Urothelium cell line (cell line): ENCODE measurements around the gene ILKAP.
"Not testable (repeated sequence)": the region's sequence is repeated elsewhere in the genome, so short reads cannot be mapped to it uniquely, and the experiment has no call there.

Source experiments
- DNase-seq: peaks from one replicate; pipeline ENCODE4 v3.0.0; 2011; ENCODE audit warnings: low spot score, mixed read lengths
- FAIRE-seq: peaks from 2 replicates; lab custom pipeline; 2011; peaks lifted over from hg19 to GRCh38; lab: Jason Lieb, UNC

Gene ILKAP

DNA sequence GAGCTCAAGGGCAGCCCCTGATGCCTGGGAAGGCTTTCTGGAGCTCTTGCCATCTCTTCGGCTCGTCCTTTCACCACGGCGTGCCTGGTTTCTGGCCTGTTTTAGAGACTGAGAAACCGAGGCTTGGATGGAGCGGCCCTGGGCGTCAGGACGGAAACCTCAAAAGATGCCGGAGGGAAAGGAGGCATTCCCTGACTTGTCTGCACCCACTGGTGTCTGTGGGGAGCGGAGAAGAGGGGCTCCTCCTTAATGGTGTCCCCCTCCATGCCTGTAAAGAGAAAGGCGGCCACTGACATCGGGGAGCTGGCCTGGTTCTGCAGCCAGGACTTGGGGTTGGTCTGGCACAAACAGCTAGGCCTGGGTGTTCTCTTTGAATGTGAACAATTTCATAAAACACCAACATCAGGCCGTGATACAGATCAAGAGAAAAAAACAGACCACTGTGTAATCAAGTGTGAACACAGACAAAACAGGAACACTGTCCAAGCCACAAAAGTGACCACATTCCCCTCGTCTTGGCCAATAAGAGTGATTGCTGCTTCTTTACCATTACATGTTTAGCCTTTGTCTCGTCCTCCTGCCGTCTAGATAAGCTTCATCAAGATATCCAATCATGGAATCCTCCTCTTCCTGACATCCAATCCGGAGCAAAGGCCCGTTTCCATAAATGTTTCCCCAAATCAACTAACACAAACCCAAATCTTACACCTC is 633 bp upstream of the ILKAP start:
- FAIRE-seq (no peak), DNase-seq (no peak)

DNA sequence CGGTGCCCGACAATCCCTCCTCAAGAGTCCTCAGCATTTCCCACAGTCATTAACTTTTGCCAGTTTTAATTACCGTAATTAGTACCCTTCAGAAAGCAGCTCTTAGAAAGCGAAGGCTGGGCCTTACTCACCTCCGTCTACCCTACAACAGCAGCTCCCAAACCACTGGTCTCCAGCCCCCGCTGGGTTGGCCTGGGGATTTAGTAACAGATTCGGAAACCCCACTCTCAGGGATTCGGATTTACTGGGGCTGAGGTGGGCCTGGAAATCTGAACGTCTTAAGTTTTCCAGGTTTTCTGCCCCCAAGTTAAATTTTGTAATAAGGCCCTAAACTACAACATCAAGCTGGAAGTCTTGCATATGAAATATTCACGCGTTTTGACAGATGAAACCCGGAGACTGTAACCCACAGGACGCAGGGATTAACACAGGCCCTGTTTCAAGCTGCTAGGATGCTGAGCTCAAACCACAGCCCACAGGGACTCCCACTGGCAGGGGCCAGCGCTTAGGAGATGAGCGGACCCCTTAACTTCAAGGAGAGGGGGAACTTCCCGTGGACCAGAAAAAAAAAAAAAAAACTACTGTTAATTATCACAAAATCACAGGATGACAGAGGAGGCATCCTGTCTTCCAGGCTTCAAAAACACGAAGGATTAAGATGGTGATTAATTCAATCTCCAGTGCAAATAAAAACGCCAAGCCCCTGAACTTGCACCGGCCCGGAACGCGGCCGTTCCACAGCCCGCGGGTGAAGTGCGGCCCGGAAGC is 985 bp downstream of the ILKAP start:
- DNase-seq = no peak
- FAIRE-seq = no peak

DNA sequence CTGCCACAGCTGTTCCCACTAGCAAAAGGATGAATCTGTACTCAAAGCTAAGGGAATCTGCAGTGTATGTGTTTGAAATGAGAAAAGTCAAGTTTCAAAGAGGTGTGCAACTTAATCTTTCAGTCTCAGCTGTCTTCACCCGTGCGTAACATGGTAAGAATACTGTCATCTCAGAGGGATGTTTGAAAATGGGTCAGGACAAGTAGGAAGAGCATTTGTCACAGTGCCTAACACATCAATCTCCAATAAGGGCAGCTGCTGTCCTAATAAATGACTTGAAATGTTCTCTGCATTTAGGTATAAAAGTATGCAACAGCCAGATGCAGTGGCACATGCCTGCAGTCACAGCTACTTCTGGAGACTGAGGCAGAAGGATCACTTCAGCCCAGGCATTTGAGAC is 13.1 kb downstream of the ILKAP start:
- DNase-seq = no peak
- no peak for FAIRE-seq

DNA sequence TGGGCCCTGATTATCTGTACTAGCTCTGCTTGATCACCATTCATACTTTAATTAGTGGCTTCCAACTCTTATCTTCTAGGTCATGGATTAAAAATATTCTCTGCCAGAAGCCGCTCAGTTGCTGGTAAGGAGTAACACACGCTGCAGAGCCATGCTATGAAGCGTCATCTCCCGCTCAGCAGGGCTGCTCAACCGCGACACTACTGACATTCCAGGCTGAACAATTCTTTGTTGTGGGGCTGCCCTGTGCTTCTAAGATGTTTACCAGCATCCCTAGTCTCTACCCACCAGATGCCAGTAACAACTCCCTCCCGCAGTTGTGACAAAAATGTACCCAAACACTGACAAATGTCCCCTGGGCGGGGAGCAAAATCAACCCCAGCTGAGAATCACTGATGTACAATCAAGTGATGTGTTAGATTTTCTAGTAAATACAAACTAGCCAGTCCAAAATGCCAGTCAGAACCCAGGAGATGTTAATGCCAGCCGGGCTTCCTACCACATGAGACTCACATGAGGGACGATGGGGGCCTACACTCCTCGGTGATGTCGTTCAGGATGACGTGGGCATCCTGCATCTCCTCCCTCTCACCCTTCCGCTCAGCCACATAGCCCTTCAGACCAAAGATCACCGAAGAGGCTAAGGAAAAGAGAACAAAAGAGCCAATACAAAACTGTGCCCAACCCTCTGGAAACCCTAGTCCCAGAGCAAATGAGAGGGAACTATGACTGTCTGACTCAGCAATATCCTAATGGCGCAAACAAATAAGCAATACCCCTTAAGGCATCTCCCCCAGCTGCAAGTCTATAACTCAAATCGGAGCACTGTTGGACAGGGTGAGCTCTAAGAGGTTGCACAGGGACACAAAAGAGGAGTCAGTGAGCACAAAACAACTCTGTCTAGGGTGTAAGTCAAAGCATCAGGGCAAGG is 15.6 kb downstream of the ILKAP start:
- no peak for FAIRE-seq
- DNase-seq = no peak

DNA sequence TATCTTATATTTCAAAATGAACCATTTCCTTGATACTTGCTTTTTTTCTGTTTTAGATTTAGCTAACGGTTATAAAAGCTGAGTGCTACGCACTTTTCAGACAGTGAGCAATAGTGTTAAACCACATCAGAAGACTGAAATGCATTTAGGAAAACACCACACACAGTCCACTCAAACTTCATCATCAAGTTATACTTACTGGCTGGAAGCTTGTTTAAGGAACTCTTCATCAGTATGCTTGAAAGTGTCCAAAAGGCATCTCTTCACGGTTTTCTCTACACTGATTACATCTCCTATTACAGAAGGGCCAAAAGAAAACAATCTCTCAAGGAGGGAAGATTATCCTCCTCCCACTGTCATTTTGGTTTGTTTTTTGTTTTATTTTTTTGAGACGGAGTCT is 19.7 kb downstream of the ILKAP start:
- FAIRE-seq = no peak
- DNase-seq = no peak

DNA sequence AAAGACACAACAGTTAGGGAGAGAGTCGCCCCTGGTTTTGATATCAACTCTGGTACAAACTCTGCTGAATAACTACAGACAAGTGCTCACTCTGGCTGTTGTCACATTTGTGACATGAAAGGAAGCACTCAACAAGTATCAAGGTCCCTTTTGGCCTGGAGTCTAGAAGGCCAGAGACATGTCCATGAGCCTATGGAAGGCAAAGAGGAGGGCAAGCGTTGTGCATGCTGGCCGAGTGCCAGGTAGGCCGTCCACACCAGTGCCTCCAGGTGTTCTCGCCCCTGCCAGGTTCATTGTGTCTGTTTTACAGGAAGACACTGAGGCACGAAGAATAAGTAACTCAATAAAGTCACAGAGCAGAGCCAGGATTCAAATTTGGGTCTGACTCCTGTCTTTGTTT is 21.1 kb downstream of the ILKAP start:
- no peak for FAIRE-seq

DNA sequence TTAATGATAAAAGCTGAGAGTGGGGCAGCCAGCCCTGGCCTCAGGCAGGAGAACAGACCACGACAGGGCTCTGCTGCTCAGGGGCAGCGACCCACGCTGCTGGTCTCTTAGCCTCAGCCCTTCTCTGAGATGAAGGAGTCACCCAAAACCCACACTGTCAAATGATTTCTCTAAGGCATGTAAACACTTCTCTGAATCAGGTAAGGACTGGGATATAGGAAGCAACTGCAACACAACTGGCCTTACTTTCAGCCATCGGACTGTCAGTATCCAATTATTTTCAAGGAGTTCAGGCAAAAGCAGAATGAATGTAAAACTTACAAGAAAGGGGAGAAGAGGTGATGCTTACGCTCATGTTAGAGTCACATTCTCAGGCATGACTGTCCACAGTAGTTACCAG is 22.9 kb downstream of the ILKAP start:
- DNase-seq (no peak), FAIRE-seq (no peak)

More for the DNA sequence above, 21.1 kb downstream of the ILKAP start:
- DNase-seq = no peak

DNA sequence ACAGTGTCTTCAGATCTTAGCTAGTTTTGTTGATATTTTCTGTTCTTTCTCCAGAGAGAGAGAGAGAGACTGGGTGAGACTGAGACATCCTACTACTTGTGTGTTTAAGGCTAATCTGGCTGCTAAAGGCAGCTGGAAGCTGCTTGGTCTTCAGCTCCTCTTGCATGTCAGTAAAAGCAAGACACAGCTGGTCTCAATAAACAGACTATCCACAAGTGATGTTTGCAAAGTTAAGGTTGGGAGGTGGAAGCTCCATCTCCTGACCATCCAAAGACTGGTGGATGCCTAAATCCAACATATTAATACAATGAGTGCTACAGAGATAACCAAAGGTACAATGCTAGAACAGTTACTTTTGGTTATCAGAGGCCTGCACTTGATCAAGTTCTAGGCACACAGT is 26.9 kb downstream of the ILKAP start:
- no peak for FAIRE-seq
- no peak for DNase-seq

DNA sequence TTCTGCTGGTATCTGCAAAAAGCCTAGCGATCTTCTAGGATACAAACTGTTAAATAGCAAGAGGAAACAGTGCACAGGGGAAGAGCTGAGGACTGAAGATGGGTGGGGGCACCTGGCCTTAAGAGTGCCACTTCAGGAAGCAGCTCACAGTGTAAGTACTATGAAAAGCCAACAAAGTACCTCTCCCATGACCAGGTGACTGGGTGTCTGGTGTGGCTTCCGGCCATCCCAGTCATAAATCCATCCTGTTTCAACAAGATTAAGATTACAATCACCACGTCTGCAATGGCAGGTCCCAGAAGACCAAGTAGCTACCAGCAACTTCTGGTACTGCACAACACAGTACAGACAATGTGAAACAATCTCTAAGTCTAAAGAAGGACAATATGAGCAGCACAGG is 28.8 kb downstream of the ILKAP start:
- FAIRE-seq (no peak), DNase-seq (no peak)

DNA sequence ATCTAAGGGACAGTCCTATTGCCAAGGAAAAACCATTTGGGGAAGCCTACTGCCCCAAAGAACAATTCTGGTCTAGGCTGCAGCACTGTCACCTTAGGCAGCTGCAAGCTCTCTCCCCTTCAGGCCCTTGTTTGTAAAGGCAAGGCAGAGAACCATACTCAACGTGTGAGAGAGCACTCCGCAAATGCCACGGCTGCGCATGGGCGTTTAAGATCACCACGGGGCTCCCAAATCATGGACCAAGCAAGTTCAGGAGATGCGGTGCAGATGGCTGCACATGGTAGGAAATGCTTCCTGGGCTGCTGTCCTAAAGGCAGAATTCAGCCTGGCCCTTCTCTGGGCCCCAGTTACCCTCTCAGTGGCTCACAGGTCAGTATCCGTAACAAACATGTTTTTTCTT is 29.2 kb downstream of the ILKAP start:
- FAIRE-seq (no peak), DNase-seq (no peak)

DNA sequence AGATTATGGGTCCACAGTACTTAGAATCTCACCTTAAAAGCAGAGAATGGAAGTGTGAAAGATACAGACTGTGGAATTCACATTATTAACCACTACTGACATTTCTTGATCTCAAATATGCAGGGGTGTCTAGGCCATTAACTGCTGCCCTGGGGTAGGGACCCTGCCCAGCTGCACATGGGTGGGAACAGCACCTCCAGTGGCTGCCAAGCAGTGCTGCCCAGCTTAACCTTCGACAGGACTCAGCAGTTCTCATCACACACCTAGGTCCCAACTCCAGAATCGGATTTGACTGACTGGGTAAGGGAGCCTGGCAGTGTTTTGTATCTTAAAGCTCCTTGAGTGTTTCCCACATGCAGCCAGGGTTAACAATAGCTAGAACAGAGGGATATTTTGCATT is 29.8 kb downstream of the ILKAP start:
- DNase-seq (no peak), FAIRE-seq (no peak)

DNA sequence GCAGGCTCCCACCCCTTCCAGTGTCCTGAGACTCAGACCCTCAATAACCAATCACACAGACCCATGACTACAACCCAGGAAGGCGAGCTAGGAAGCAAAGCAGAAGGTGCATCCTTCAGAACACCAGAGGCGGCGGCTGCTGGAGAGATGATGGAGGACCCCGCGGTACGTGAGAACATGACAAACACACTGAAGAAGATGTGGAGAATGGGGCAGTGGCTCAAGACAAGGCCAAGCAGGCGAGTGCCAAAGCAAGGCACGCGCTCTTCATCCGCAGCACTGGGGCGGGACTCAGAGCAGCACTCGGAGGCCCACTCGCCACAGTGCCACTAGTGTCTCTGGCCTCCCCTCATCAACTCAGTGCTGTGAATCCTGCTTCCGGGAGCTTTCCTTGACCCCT is 31.1 kb downstream of the ILKAP start:
- FAIRE-seq (no peak), DNase-seq (no peak)

DNA sequence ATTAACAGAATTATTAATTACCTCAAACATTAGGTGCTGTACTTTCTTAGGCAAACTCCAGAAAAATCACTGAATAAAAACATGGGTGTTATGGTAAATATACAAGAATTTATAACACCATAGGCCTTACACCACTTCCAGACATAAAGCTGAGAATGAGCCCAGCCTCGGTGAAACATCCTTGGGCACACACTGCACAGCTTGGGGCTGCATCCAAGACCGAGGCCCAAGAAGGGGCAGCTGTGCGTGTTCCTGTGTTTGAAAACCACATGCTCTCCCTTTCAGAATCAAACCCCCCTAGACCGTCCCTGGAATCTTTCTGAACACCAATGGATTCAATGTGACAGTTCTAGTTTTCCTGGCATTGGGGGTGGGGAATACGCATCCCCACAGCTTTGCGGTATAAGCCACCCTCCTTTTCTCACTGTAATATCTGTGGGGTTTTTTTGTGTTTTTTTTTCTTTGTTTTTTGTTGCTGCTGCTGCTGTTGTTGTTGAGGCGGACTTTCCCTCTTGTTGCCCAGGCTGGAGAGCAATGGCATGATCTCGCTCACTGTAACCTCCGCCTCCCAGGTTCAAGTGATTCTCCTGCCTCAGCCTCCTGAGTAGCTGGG is 31.8 kb downstream of the ILKAP start:
- FAIRE-seq = no peak
- DNase-seq = no peak

DNA sequence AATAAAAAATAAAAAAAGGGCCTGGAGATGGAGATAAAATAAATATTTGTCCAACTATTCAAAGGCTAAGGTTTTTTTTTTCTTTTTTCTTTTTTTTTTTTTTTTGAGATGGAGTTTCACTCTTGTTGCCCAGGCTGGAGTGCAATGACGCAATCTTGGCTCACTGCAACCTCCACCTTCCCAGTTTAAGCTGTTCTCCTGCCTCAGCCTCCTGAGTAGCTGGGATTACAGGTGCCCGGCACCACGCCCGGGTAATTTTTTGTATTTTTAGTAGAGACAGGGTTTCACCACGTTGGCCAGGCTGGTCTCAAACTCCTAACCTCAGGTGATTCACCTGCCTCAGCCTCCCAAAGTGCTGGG is 32.4 kb downstream of the ILKAP start:
- DNase-seq, FAIRE-seq: not testable (repeated sequence)

DNA sequence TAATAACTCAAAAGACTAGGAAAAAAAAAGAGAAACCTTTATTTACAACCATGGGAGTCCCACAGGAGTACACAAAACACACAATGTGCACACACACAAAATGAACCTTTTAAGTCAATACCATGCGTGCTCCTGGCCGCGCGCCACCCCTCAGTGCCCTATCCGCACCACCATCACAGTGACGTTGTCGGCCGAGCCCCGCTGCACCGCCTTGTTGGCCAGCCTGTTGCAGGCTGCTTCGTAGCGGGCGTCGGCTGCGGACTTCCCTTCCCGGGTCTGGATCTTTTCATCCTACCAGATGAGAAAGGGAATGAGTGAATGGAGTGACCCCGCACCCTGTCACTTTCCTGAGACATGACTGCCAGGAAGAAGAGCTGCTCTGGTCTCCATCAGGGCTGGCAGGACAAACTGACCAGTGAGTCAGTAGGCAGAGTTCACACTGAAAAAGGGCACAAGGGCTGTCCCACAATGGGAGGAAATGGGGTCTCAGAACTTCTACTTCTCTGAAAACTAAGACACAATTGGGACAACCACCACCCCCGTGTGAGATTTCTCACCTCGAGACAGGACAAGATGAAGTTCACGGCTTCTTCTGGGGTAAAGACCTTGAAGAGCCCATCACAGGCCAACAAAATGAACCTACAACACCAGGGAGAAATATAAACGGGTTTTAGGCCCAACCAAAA is 33.0 kb downstream of the ILKAP start:
- no peak for DNase-seq
- no peak for FAIRE-seq

DNA sequence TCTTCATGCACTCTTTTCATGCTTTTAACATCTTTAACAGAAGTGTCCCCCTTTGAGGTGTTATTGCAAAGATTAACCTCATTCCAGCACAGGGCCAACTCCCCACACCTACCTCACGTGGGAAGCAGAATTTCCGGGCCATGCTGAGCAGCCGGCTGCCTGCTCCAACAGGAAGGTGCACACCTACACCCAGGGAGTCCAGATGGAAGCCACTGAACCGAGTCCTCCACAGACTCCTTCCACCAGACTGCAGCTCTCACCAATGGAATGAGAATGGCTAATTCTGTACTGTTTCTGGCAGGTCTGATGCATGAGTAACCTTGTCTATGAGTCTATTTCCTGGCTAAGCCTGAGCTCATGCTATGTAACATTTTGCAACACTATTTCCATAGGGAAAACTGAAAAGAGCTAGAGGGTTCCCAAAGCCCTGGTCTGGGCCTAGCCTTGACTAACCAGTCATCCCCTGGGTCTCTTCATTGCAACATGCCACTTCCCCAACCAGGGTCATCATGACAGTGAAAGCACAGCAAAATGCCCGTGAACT is 33.7 kb downstream of the ILKAP start:
- no peak for DNase-seq
- FAIRE-seq = peak; percentile 53

DNA sequence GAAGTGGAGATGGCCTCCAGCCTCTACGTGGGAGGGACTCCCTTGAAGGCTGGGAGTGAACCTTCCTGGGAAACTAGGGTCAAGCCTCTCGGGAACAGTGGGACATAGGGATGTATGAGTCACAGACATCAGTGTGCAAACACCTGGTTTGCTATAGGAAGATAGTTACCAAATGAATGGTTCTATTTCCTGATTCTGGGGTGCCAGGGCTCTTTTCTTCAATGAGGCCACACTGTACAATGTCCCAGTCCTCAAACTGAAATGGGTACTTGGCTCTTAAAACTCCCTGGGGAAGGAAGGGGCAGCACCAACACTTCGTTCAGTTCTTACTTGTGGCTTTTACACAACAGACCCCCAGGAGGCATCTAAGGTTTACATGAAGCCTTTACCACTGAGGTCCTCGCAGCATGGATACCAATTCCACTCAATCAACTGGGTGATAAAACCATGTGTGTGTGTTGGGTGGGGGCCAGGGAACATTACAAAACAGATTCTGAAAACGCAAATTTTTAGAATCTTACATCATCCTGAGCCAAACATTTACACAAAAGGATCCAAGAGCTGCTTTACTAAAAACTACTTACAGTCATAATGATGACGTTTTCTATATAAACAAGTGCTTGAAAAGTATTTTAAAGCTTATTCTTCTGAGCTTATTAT is 34.3 kb downstream of the ILKAP start:
- no peak for FAIRE-seq
- no peak for DNase-seq

DNA sequence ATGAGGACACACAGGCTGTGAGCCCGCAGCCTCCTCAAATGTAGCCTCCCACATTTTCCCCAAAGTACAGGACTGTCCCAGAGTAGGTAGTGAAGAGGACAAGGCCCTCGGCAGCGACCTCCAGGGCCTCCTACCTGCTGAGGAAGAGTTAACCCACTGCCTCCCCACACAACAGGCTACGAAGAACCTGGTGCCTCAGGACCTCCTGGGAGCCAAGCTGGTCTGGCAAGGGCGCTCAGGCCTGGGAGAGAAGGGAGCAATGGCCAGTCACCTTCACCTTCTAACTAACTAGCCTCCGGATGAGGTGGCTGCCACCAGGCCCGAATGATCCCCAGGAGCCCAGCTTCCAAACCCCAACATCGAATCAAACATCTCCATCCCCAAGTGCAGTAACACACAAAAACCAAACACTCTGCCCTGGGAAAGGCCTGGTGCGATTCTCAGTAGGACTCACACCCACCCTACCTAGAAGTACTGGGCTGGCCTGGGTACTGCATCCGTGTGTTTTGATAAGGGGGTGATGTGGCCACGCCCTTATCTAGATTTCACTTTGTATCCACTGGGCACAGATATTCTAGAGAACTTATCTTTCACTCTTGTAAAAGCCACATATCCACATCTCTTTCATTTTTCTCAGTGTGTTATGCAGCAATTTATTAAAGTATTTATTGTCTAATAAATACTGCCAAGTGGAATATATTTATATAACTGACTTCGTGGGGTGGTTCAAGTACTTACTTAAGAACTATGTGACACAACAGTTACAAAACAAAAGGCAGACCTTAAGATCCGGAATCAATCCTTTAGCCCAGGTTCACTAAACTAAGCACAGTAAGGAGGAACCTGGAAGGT is 35.1 kb downstream of the ILKAP start:
- FAIRE-seq (no peak), DNase-seq (no peak)

DNA sequence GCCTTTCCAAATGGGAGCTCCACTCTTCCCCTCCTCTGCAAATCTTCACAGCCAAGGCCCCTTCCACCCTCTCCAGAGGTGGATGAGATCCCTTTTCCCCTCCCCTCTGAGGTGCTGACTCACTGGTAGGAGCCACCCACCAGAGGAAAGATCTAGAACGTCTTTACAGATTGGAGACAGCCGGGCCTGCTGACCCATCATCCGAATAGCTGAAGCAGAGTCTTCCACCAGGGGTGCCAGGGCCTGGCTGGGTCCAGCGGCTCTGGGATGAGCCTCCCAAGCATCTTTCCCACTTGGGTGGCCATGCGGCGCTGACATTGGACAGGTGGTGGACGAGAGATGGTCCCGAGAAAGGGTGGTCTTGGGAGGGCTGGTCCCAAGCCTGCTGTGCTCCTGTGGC is 35.7 kb downstream of the ILKAP start:
- DNase-seq = no peak
- no peak for FAIRE-seq
